Skeletal muscle cell (primary cell): ENCODE data around the gene DUS1L.

Source experiments
- DNase-seq: peaks from one replicate; pipeline ENCODE4 v3.0.0-alpha.2; 2010; ENCODE audit warnings: low read depth
- H3K4me3 ChIP-seq: 2 replicates; pipeline ENCODE4 v1.5.1; 2011; ENCODE audit warnings: low read depth, mild to moderate bottlenecking, control low read depth, low read length, moderate library complexity

DUS1L gene

DNA sequence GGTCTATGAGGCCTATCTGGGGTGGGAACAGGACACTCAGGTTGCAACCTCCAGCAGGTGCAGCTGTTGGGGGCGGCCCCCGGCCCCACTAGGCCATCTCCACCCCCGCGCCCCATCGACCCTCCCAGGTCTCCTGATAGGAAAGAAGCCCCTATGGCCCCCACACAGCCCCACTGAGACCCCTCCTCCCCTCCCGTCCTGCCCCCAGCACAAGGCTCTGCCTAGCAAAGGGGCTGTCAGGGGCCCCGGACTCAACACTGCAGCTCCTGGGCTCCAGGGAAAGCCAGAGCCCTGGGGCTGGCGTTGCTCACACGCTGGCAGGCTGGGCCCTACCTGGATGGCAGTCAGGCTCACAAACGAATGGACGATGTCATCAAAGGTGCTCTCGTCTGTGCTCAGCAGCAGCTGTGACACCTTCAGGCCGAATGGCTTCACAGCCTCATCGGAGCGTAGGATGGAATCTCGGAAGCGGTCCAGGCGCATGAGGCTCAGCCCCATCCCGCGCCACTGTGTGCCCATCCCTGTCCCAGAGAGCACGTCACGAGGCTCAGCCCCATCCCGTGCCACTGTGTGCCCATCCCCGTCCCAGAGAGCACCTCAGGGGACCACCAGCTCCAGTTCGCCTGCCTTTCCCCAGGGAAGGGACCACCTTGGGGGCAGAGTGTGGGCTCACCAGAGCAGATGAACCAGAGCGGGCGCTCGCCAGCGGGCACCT is 25.1 kb upstream of the DUS1L start:
- no peak for DNase-seq

DNA sequence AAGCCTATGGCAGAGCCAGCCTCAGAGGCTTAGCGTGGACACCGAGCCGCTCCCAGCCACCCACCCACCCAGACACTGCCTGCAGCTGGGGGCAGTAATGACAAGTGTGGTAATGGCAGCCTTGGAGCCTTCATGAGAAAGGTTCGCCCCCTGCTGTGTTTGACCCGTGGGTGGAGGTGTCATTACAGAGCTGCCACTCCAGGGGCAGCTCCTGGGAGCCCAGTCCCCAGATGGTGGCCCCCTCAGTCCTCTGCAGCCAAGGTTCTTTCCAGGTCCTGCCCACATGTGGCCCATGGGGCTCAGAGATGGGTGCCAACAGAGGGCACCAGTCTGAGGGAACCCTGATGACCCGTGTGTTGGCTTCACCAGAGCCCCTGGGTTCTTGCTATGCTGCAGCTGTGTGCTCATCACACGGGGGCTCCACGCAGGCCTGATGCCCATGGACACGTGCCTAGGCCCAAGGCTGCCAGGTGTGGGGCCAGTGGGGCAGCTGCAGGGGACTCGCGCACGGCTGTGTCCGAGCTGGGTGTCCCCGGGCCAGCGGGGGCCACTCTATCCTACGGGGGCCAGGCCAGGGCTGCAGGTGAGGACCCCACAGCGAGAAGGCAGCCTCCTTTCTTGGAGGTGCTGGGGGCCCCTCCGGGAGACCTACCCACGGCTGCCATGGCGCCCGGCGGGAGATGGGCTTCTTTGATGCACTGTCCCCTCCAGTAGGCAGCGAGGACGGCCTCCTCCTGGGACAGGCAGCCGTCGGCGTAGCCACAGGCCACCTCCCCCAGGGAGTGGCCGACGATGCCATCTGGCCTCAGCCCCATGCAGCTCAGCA is 24.3 kb upstream of the DUS1L start:
- DNase-seq, result no peak
- H3K4me3 ChIP-seq, result no peak overlapping the region

More for the DNA sequence above, 25.1 kb upstream of the DUS1L start:
- H3K4me3 ChIP-seq, result no peak overlapping the region

DNA sequence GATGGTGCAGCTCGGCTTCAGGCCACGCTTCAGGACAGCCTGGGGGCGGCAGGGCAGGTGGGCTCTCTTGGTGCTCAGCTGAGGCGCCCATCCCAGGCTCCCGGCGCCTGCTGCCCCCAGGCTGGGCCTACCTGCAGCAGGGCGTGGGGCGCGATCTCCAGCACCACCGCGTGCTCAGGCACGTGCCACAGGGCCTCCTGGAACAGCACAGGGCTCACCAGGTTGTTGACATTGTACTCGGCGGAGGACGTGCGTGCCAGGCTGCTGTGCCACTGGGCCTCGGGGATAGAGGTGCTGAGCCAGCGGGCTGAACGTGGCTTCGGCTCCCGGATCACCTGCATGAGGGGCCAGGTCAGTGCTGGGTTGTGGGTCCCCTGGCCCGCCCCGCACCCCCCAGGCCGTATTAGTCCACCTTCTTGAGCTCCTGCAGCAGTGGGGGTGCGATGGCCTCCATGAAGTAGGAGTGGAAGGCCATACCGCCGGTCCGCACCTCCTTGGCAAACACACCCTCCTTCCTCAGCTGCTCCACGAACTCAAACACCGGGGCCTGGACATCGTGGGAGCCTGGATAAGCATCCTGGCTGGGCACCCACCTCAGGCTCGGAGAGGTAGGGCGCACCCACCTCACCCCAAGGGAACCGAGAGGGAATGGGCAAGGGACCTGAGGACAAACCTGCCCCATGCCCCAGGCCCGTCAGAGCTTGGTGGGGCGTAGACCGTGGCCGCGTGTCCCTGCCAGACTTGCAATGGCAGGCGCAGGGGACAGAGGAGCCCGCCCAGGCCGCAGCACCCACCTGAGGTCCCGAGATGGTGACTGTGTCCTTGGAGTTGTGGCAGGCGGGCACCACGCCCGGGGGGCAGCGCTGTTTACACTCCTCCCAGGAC is 23.5 kb upstream of the DUS1L start:
- H3K4me3 ChIP-seq, result no peak overlapping the region

DNA sequence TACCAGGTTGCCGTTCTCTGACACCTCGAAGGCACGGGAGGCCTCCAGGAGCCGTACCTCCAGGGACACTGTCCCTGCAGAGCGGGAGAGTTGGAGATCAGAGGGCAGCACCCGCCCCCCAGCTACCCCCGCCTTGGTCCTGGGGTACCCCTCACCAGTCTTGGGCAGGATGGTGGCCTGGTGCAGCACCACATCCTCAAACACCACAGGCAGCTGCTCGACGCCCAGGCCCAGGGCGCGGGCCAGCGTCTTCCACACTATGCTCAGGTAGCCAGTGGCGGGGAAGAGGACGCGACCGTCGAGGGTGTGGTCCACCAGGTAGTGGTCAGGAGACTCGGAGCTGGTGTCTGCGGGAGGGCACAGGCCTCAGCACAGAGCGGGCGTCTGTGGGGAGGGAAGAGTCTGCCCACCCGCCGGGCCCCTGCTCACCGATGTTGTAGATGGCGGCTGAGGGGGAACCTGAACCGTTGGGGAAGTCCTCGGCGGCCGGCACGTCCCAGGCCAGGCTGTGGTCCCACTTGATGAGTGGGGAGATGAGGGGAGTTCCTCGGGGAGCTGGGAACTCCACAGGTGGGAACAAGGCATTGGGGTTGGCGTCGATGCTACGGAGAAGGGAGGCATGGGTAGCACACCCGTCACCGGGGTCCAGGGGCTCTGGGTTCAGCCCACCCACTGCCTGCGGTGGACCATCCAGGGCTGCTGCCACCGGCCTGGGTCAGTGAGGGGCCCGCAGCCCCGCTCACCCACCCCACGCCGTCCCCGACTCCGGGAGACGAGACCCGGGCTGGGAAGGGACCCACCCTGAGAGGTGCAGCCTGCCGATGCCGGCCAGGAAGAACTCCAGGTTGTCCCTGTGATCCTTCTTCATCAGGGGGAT is 22.6 kb upstream of the DUS1L start:
- H3K4me3 ChIP-seq, result no peak overlapping the region
- DNase-seq, result no peak

More for the DNA sequence above, 23.5 kb upstream of the DUS1L start:
- no peak for DNase-seq

DNA sequence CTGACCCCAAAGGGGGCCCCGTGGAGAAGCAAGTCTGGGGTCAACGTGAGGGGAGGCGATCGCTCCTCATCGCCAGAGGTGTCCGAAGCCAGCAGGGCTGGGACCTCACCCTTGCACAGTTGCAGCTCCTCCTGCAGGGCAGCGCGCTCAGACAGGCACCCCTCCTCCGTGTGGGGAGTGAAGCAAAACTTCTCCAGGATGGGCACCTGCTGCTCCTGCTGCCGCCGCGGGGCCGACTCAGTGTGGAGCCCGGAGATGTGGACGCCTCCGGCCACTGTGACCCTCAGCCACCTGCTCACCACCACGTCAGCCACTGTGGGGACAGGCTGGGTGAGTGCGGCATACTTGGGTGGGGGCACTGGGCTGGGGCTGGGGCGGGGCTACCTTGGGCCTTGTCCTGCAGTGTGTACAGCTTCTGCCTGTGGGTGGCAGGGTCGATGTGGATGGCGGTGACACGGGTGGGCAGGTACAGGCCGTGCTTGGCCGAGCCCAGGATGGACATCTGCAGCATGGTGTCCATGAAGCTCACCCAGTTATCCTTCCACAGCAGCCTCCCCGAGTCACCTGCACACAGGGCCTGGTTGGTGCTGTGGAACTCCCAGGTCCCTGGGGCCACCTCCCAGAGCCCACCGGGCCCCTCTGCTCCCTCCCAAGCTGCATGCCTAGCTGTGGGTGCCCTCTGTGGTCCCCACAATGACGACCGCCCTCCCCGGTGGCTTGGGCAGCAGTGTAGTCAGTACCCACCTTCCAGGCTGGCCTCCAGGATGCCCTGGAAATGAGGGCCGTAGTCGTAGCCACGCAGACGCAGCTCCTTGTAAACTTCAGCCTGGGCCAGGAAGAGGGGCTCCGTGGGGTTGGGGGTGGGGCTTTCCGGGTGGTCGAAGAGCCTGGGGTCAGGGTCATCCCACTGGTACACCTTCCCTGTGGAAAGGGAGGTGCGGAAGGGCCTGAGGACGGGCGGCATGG is 21.6 kb upstream of the DUS1L start:
- H3K4me3 ChIP-seq, result no peak overlapping the region
- DNase-seq, result no peak

DNA sequence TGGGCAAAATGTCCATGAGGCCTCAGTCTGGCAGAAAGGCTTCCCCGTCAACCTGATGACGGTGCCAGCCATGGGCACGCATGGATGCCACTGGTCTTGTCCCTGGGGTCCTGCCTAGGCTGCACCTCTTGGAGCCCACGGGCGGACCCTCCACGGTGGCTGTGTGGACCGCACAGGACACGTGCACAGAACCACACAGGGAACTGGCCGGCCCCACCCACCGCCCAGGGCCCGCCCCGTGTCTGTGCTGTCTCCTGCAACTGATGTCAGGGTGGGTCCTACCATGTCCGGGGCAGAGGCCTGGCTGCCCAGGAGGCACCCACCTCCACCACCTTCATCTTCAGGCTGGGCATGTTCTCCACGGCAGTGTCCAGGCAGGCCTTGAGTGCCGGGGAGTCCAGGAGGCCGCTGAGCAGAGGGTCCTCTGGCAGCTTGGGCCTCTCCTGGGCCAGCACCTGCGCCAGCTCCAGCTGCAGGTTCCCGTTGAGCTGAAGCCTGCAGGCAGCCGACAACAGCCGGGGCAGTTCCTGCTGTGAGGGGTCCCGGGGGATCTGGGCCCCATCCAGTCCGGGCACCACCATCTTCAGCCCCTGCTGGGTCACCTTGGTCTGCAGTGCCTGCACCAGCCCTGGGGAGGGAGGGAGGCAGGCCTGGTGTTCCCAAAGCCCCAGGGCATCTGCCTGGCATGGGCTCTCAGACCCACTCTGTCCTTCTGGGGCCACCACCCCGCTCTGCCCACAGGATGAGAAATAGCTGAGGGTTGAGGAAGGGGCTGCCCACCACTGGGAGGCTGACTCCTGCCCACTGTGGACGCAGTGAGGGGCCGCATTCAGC is 20.5 kb upstream of the DUS1L start:
- H3K4me3 ChIP-seq, result no peak overlapping the region
- DNase-seq, result no peak

DNA sequence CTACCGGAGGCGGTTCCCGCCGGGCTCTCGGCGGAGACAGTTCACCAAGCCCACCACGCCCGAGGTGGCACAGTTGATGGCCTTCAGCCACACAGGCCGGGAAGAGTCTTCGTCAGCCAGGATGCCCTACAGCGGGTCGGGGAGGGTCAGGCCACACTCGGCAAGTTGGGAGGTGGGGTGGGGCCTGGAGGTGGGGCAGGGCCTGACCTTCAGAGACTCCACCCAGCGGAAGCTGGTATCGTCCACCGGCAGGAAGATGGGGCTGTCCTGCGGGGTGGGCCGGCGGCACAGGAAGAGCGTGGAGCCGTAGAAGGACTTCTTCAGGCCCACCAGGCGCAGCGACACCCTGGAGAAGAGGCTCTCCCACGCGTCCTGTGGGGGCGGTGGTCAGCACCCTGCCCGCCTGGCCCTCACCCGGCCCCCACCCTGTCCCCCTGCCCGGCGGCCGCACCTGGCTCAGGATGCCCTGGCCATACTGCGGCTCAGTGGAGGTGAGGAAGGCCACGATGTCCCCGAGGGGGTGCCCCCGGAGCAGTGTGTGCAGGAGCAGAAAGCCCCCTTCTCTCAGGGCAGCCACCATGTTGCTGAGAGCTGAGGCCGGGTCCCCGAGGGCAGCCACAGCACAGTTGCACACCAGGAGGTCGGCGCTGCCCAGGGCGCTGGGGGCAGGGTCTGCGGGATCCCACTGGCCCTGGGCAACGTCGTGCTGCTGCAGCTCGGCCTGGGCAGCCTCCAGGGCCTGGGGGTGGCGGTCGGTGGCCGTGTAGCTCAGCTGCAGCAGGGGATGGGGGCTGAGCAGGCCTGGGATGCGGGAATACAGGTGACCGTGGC is 19.6 kb upstream of the DUS1L start:
- DNase-seq, result no peak
- no peak overlapping the region for H3K4me3 ChIP-seq

DNA sequence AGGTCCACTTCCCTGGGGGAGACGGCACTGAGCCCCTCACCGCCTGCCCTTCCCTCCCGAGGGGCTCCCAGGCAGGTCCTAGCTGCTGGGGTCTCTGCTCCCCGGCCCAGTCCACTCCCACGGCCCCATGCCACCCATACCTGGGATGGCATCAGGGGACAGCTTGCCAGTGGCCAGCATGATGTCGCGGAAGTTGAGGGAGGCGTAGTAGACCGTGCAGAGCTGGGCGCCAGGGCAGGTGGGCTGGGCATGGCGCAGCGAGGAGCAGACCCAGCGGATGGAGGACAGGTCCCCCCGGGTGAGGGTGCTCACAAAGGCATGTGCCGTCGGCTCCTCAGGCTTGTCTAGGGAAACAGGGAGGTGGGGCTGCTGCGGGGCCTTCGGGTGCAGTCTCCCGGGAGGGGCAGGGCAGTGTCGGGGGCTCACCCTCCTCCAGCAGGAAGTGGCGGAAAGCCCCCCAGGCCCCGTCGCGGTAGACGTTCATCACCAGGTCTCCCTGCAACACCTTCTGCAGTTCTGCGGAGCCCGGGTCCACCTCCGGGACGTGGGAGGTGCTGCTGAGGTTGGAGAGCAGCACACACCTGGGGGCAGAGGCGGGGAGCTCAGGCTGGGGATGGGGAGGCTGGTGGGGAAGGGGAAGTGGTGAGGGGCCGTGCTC is 18.9 kb upstream of the DUS1L start:
- no peak overlapping the region for H3K4me3 ChIP-seq
- no peak for DNase-seq

DNA sequence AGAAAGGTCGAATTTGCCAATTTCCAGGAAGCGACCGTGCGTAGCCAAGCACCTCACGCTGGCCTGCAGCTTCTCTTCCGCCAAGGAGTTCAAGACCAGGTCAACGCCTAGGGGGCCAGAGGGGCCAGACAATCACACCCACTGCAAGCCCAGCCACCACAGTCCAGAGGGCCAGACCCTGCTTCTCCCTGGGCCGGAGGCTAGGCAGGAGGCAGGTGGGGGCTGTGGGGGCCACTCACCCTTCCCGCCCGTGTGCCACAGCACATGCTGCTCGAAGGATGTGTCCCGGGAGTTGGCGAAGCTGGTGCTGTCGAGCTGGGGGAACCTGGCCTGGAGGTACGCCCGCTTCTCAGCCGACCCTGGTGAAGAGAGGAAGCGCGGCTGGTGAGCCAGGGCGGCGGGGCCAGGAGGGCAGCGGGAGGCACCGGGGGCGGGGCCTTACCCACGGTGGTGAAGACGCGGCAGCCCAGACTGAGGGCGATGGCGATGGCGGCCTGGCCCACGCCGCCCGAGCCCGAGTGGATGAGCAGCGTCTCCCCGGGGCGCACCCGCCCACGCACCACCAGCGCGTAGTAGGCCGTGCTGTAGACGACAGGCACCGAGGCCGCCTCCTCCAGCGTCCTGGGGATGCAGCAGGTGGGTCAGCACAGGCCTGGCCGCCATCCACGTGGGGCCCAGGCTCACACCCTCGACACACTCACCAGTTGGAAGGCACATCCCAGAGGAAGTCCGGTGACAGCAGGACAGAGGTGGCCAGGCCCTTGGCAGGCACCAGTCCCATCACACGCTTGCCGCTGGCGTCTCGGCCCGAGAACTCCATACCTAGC is 18.1 kb upstream of the DUS1L start:
- H3K4me3 ChIP-seq, result no peak overlapping the region
- DNase-seq, result no peak

DNA sequence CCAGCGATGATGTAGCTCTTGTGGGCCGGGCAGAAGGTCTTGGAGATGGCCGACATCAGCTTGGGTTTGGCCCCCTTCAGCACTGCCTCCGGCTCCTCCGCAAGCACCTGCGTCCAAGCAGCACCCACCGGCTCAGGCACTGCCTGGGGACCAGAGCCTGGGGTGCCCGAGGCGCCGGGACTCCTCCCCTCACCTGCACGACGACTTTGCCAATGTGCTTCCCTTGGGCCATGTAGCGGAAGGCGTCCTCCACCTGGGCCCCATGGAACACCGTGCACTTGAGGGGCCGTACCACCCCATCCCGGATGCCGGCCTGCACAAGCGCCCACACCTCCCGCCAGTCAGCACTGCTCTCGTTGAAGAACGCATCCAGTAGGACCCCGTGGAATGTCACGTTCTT is 17.4 kb upstream of the DUS1L start:
- no peak overlapping the region for H3K4me3 ChIP-seq
- no peak for DNase-seq

DNA sequence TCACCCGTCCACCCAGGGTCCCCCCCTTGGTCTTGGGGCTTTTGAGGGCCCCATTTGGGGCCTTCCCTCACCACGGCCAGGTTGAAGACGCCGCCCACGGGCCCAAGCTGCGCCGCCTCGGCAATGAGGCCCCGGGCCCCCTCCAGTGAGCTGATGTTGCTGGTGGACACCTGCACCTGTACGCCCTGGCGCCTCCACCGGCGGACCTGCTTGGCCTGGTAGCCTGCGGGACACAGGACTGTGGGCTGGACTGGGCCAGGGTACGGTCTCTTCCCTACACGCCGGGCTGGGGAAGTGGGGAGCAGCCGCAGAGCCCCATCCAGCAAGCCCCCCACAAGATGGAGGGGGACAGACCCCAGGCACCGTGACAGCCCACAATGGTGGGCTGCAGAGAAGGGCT is 16.9 kb upstream of the DUS1L start:
- DNase-seq, result no peak
- H3K4me3 ChIP-seq, result no peak overlapping the region

DNA sequence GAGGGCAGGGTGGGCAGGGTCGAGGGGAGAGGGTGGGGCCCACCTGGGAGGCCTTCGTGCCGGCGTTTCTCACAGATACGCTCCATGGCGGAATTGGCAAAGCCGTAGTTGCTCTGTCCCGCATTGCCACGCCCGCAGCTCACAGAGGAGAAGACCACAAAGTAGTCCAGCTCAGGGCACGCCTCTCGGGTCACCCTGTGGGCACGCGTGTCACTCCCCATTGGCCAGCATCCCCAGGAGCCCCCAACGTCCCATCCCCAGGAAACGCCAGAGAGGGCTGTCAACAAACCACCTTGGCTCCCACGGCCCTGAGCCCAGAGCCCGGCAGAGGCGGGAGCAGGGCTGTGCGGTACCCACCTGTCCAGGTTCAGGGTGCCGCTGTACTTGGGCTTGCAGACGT is 16.4 kb upstream of the DUS1L start:
- H3K4me3 ChIP-seq, result no peak overlapping the region
- no peak for DNase-seq

DNA sequence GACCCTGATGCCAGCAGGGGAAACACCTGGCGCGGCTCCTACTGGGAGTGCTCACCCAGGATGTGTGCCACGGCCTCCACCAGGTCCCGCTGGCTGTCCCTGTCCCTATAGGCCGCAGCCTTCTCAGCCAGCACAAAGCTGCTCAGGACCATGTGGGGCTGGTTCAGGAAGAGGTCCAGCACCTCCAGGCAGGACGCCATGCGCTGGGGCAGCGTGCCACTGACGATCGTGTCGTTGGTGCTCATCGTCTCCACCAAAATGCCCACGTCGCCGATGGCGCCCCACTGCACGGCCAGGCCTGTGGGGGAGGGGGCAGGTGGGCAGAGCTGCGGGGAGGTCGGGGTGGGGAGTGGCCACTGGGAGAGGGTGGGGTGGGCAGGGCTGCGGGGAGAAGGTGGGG is 15.9 kb upstream of the DUS1L start:
- no peak overlapping the region for H3K4me3 ChIP-seq
- DNase-seq, result no peak

DNA sequence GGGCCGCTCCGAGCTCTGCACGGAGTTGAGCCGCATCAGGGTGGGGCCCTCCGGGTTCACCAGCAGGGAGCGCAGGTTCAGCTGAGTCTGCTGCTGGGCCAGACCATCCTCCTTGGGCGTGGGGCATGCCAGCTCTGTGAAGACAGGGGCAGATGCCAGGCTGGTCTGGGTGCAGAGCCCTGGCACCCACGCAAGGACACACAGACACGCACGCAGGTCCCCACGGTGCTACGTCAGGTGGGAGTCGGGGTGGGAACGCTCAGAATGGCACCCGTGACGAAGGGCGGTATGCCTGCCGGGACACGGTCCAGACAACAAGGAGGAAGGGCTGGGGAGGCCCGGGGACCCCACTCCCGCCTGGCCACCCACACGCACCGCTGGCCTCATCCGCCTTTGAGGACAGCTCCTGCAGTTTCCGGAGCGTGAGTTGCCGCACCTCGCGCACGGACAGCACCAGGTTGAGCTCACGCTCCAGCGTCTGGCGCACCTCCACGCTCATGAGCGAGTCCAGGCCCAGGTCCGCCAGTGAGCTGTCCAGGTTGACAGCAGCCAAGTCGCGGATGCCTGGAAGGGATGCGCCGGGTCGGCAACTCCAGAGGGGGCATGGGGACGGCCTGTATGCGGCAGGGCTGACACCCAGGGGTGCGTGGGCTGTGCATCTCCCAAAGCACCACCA is 15.3 kb upstream of the DUS1L start:
- DNase-seq, result no peak
- H3K4me3 ChIP-seq, result no peak overlapping the region
